Right atrium auricular region (tissue), 2 donors: Measurements from ENCODE around the gene LRRFIP1. TPM values are rescaled to one million over a fixed set of nuclear protein-coding genes. Genes with fewer than 3 reads are reported as not detected.

Source experiments
- DNase-seq: peaks from one replicate; pipeline ENCODE4 v3.0.0-alpha.2; 2019; ENCODE audit warnings: low spot score
- H3K27ac ChIP-seq, 2 donors: fragments of 200-600 bp; sonication (generic); 1 replicate in 1 of 2; 2 replicates in 1 of 2; pipeline ENCODE4 v1.5.1; 2016 to 2019
- H3K27me3 ChIP-seq, 2 donors: fragments of 200-600 bp; sonication (generic); one replicate each; pipeline versions ENCODE4 v1.5.1 to v1.6.0; 2017 to 2019
- H3K36me3 ChIP-seq: fragments of 200-600 bp; sonication (generic); one replicate; pipeline ENCODE4 v1.5.1; 2016
- H3K4me1 ChIP-seq, 2 donors: fragments of 200-600 bp; sonication (generic); one replicate each; pipeline versions ENCODE4 v1.5.1 to v1.6.0; 2017 to 2019
- H3K4me3 ChIP-seq, 2 donors: fragments of 200-600 bp; sonication (generic); 1 replicate in 1 of 2; 2 replicates in 1 of 2; pipeline ENCODE4 v1.5.1; 2017 to 2019; ENCODE audit warnings: mild to moderate bottlenecking in 1 of 2, moderate library complexity in 1 of 2
- H3K9me3 ChIP-seq, 2 donors: fragments of 200-600 bp; sonication (generic); one replicate each; pipeline ENCODE4 v1.5.1; 2019
- total RNA-seq, 2 donors: library from RNA; depleted of rRNA; stranded (reverse); fragments of >200 nt; gene quantifications; one replicate each; pipeline ENCODE4 v1.1.0, GENCODE V29; 2016
- TF ChIP-seq, protein P1 (sequence below), 2 donors: fragments of 200-600 bp; sonication (generic); IDR thresholded peaks; one replicate each; pipeline ENCODE4 v1.5.1; 2019; ENCODE audit warnings: antibody characterized with exemption in 2 of 2

LRRFIP1 gene
- total RNA-seq, 2 donors from 2014 or later = 71.2 to 88.5 TPM

DNA sequence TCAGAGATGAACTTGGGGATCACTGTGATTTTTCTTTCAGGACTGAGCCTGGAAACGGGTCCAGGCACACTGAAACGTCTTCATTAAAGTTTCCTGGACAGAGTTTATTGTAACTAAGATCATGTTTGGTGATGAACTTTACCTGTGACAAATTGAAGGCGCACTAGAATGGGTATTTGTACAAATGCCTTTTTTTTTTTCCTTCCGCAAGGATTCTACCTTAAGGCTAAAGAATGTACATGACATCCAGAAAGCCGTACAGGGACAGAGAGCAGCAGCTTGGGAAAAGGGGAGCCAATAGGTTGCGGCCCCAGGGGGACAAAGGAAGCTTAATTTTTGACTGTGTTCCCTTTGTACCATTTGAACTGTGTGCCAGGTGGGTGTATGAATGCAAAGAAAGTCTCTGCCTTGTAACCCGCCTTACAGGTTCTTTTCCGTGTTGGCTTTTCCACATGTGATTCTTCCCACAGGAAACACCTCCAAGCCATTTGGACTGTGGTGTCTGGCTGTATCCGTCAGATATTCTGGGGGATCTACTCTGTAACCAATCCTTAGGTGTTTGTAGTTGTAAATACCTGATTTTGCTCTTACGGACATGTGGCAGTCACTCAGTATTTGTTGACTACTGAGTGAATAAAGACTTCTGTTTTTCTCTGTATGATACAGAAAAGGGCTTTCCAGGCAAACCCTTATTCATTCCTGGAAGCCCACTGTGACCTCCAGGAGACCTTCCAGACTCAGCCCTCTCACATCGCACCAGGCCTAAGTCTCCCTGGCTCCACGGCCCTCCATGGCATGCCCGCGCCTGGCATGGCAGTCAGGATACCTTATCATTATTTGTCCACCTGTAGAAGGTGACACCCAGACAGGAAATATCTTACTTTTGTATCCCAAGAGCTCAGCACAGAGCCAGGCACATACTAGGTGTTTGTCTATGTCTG is 1.1 kb downstream of the LRRFIP1 start:
- DNase-seq = no peak
- Histone ChIP-seq H3K4me1 (peaks cover 0 to 64% of the 10 kb centered on the region in 2 donors), H3K9me3 (no peaks in the 10 kb centered on the region), H3K4me3 (peak overlapping the region; percentile 75 to 78), H3K27me3 (no peaks in the 10 kb centered on the region), H3K27ac (peak overlapping the region; percentile 89 to 91), H3K36me3 (no peaks in the 10 kb centered on the region)
- TF ChIP-seq, protein P1, sequence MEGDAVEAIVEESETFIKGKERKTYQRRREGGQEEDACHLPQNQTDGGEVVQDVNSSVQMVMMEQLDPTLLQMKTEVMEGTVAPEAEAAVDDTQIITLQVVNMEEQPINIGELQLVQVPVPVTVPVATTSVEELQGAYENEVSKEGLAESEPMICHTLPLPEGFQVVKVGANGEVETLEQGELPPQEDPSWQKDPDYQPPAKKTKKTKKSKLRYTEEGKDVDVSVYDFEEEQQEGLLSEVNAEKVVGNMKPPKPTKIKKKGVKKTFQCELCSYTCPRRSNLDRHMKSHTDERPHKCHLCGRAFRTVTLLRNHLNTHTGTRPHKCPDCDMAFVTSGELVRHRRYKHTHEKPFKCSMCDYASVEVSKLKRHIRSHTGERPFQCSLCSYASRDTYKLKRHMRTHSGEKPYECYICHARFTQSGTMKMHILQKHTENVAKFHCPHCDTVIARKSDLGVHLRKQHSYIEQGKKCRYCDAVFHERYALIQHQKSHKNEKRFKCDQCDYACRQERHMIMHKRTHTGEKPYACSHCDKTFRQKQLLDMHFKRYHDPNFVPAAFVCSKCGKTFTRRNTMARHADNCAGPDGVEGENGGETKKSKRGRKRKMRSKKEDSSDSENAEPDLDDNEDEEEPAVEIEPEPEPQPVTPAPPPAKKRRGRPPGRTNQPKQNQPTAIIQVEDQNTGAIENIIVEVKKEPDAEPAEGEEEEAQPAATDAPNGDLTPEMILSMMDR (IDR thresholded peaks at IDR 0.05) = no peak

DNA sequence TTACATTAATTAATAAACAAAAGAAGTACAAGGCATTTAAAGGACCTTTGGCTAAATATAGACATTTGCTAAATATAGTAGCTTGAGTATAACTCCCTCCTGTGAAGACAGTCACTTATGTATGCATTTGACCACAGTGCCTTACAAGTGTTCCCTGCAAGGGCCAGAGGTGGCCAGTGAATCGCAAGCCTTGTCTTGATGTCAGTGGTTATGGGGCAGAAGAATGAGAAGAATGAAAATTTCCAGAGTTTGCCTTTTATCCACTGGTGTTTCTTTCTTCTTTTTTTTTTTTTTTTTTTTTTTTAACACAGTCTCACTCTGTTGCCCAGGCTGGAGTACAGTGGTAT is 1.8 kb downstream of the LRRFIP1 start:
- no peak for DNase-seq
- peaks cover 0 to 71% of the 10 kb centered on the region in 2 donors for H3K4me1 ChIP-seq
- H3K27me3 ChIP-seq = no peaks in the 10 kb centered on the region

DNA sequence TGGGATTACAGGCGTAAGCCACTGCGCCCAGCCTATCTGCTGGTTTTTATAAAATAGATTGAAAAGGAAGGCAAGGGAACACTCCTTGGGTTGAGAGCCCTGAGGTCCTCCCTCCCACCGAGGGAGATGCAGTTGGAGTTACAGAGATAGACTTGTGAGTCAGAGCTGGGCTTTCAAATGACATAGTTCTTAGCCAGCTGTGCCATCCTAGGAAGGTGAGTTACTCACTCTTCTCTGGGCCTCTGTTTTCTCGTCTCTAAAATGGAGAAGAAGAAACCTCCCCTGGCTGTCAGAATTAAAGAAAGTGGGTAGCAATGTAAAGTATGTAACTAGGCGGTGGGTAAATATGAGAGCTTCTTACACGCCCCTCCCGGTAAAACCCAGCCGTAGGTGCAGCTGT is 2.4 kb downstream of the LRRFIP1 start:
- H3K4me1 ChIP-seq = peaks cover 0 to 73% of the 10 kb centered on the region in 2 donors
- no peak overlapping the region for H3K4me3 ChIP-seq
- H3K9me3 ChIP-seq = no peaks in the 10 kb centered on the region
- no peaks in the 10 kb centered on the region for H3K36me3 ChIP-seq
- no peak for DNase-seq
- no peaks in the 10 kb centered on the region for H3K27me3 ChIP-seq
- H3K27ac ChIP-seq = peak overlapping the region; percentile 89 to 91
- TF ChIP-seq, protein P1 (IDR thresholded peaks at IDR 0.05) = no peak

More for the DNA sequence above, 1.8 kb downstream of the LRRFIP1 start:
- Histone ChIP-seq H3K27ac (peak overlapping the region; percentile 89 to 91), H3K9me3 (no peaks in the 10 kb centered on the region), H3K36me3 (no peaks in the 10 kb centered on the region), H3K4me3 (peak overlapping the region in 1 of 2 donors; percentile 75)
- TF ChIP-seq, protein P1 (IDR thresholded peaks at IDR 0.05) = no peak

DNA sequence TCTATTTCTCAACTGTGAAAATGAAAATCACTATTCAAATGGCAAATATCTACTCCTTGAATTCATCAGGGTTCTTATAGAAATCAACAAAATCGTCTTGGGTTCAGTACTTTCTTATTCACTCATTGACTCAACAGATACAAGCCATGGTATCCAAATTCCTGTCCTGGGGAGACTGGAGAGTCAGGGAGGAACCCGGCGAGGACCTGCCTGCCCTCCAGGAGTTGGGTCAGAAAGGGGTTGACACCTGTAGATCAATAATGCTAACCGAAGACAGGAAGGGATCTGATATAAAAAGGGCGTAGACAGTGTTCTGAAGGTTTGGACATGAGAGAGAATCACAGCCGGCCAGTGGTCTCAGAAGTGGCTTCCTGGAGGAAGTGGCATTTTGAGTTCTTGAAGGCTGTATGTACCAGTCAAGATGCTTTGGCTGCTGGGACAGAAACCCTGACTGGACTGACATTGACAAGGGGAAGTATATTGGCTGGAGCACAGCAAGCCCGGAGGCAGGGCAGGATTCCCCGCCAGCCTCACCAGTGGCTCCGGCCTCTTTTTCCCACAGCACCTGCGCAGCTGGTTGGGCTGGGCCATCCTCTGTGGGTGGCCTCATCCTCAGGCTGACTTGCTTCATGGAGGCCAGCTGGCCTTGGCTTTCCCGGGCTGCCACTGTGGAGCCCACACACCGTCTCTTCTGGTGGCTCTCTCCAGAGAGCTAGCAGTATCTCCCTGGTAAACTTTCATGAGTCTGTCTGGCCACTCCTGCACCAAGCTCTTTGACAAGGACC is 3.0 kb downstream of the LRRFIP1 start:
- no peak for DNase-seq
- no peak overlapping the region for H3K4me3 ChIP-seq
- TF ChIP-seq, protein P1 (IDR thresholded peaks at IDR 0.05) = no peak
- no peaks in the 10 kb centered on the region for H3K36me3 ChIP-seq
- peak overlapping the region; percentile 89 to 91 for H3K27ac ChIP-seq
- peaks cover 0 to 70% of the 10 kb centered on the region in 2 donors for H3K4me1 ChIP-seq
- no peaks in the 10 kb centered on the region for H3K27me3 ChIP-seq
- H3K9me3 ChIP-seq = no peaks in the 10 kb centered on the region

DNA sequence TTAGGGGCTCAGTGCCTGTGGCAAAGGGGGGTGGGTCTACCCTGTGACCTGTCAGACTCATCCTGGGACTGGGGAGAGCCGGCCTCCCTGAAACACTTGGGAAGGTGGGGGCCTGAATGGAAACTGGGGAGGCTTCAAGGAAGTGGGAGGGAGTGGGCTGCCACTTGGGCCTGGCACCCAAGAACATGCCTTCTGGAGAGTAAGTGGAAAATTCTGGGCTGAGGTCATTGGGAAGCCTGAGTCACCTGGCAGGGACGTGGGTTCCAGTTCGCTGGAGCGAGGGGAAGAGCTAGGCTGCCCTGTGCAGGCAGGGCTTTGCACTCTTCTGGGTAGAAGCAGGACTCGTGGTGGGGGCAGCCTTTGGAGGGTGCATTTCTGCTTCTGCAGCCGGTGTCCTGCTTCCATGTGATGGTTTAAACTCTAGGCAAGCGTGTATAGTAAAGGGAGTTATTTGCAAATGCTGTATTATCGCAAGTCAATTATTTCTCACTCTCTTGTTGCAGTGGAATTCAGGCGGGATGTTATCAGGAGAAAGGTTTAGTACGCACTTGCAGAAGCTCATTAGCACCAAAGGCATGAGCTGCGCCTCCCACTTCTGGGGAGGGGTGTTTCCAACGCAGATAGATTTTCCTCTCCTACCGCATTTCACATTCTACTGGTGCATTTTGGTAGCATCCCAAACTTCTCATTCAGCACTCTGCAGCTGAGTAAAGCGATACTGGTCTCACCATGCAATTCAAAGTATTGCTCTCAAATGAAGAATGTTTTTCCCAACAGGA is 3.8 kb downstream of the LRRFIP1 start:
- Histone ChIP-seq H3K36me3 (no peaks in the 10 kb centered on the region), H3K9me3 (no peaks in the 10 kb centered on the region), H3K27ac (peak overlapping the region; percentile 76 to 91), H3K4me3 (no peak overlapping the region), H3K27me3 (no peaks in the 10 kb centered on the region), H3K4me1 (peaks cover 0 to 63% of the 10 kb centered on the region in 2 donors)
- TF ChIP-seq, protein P1 (IDR thresholded peaks at IDR 0.05) = no peak
- no peak for DNase-seq
